Fibroblast of villous mesenchyme (primary cell): ENCODE results near the gene B3GALT6. TPM values are rescaled to one million over a fixed set of nuclear protein-coding genes. Genes with fewer than 3 reads are reported as not detected.

ENCODE experiments used
- DNase-seq: peaks from one replicate; pipeline ENCODE4 v3.0.0-alpha.2; 2010; ENCODE audit warnings: low read depth
- H3K4me3 ChIP-seq: 2 replicates; pipeline ENCODE4 v1.5.1; 2011; ENCODE audit warnings: low read depth, mild to moderate bottlenecking, low read length
- total RNA-seq: library from RNA; depleted of rRNA; stranded (reverse); fragments of >200 nt; gene quantifications from 2 replicates; pipeline ENCODE4 v1.2.3, GENCODE V29; 2012
- TF ChIP-seq, protein P1 (sequence below): IDR thresholded peaks from 2 replicates; pipeline ENCODE4 v1.5.1; 2012; ENCODE audit warnings: low read depth, mild to moderate bottlenecking, low read length; ENCODE audit not compliant: insufficient read depth

B3GALT6 gene
- total RNA-seq, 1 donor = 25.0 TPM

DNA sequence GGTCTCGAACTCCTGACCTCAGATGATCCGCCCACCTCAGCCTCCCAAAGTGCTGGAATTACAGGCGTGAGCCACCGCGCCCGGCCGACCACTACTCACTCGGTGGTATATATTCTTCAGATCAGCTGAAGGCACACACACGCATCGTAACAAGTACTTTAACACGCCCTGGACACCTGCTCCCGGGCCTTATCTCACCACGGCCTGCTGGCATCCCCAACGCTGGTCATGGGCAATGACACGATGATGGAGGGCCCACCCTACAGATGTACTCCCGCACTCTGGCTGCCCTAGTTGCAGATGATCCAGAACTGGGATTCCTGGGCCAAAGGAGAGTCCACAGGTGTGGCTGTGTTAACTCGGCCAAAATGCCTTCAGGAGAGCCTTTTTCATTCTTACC is 30.0 kb downstream of the B3GALT6 start:
- no peak for DNase-seq
- no peak overlapping the region for H3K4me3 ChIP-seq
- TF ChIP-seq, protein P1, sequence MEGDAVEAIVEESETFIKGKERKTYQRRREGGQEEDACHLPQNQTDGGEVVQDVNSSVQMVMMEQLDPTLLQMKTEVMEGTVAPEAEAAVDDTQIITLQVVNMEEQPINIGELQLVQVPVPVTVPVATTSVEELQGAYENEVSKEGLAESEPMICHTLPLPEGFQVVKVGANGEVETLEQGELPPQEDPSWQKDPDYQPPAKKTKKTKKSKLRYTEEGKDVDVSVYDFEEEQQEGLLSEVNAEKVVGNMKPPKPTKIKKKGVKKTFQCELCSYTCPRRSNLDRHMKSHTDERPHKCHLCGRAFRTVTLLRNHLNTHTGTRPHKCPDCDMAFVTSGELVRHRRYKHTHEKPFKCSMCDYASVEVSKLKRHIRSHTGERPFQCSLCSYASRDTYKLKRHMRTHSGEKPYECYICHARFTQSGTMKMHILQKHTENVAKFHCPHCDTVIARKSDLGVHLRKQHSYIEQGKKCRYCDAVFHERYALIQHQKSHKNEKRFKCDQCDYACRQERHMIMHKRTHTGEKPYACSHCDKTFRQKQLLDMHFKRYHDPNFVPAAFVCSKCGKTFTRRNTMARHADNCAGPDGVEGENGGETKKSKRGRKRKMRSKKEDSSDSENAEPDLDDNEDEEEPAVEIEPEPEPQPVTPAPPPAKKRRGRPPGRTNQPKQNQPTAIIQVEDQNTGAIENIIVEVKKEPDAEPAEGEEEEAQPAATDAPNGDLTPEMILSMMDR = no peak

DNA sequence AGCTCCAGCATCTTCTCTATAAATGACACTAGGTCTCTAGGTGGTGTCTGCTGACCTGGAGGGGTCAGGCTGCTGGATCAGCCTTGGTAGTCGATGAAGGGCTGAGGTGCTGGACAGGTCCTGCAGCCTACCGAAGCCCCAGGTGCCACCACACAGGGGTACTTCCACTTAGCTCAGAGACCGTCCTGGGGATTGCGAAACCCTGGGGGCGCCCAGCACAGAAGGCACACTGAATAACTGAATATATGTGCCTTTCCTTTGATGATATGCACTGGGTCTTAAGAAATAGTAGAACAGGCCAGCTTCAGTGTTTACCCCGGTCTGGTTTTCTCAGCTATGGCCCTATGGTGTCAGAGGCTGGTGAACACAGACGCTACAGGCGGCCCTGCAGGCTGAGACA is 30.7 kb downstream of the B3GALT6 start:
- TF ChIP-seq, protein P1 = no peak
- no peak overlapping the region for H3K4me3 ChIP-seq
- DNase-seq = no peak

DNA sequence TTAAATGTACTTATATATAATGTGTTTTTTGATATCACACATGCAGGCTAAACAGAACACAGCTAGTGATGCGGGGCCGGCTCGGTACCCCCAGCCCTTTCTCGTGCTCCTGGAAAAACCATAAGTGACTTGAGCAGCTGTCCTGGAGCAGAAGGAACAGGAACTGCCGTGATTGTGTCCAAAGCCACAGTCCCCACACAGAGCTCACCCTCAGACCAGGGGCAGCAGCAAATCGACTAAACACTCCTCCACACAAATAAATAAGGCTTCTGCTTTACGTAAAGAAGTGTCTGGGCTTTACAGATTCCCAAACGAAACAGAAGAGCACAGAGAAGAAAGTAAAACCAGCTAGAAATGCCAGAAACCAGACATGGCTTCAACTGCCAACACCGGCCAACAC is 32.0 kb downstream of the B3GALT6 start:
- DNase-seq = no peak
- H3K4me3 ChIP-seq = no peak overlapping the region
- TF ChIP-seq, protein P1 = no peak

DNA sequence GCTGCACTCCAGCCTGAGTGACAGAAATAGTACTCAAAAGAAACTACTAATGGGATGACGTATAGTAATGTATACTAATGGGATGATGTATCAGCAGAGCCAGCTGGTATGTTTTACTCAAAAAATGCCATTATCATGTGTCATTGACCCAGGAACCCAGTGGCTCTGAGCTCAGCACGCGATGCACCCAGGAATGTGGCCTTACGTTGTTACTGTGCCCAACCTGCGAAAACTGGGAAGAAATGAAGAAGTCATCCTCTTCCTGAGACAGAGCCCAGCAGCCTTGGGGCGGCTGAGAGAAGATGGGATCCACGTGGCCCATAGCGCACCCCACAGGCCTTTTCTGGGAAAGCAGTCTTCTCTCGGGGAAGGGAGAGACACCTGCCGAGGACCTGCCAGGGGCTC is 32.8 kb downstream of the B3GALT6 start:
- no peak overlapping the region for H3K4me3 ChIP-seq
- TF ChIP-seq, protein P1 = peak; percentile 54
- peak; percentile 96 for DNase-seq

DNA sequence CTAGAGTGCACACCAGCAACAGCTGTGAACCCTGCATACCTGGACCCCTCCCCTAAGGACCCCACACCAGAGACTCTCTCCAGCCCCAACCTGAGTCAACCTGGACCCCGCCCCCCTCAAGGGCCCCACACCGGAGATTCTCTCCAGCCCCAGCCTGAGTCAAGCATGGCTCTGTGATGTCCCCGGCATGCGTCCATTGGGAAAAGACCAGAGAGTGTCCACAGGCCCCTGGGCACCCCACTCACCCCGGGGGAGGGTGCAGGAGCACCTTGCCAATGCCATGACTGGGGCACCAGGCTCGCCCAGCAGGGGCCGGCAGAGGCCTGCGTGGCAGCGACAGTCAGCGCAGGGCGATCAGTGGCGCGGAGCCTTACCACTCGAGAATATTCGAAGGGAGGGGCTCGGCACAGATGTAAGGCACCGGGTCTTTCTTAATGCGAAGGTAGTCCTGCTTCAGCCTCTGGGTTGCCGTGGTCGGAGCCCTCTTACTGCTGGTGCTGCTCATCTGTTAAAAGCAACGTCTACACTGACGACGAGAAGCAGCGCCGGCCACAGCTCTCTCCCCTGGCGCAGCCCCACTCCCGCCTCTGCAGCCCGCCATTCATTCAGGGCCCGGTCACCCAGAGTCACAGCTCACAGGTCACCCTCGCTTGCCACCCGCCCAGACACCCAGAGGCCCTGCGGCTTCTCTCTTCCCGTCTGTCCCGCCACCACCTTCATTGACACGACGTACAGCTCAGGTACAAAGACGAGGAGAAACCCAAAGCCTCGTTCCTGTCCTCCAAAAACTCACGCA is 35.6 kb downstream of the B3GALT6 start:
- H3K4me3 ChIP-seq = no peak overlapping the region
- TF ChIP-seq, protein P1 = no peak
- no peak for DNase-seq

DNA sequence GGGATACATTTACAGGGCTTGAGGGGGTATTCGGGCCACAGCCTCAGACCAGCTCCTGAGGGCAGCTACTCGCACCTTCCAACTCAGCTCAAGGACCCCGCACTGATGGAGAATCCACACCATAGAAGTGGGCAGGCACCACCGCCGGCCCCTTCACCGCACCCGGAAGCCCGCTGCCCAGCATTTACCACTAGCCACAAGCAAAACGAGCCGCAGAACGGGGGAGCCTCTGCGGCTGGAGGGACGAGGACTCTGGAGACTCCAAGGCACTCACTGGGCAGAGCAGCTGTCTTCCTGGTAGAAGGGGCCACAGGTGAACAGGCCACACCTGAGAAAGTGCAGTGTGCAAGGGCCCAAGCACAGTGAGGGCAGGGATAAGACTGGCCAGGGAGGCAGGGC is 36.2 kb downstream of the B3GALT6 start:
- no peak for DNase-seq
- no peak overlapping the region for H3K4me3 ChIP-seq
- TF ChIP-seq, protein P1 = no peak

DNA sequence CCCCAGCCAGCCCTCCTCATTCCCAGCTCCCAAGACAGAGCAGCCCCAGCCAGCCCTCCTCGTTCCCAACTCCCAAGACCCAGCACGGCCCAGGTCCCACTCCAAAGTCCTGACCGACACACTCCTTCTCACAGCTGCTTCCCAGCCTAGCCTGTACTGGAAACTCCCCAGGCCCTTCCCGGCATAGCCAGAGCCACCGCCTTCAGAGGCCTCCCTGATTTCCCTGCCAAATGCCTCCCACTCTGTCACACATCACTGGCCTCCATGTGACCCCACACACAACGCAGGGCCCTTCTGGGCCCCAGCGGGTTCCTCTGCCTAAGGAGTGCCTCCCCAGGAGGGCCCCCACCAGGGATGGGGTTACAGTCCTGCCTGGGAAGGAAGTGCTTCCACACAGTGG is 38.8 kb downstream of the B3GALT6 start:
- DNase-seq = peak; percentile 66
- H3K4me3 ChIP-seq = peak overlapping the region; percentile 33
- TF ChIP-seq, protein P1 = no peak
